K562 (cell line): Measurements from ENCODE around the gene GTF2A1. TPM values are rescaled to one million over a fixed set of nuclear protein-coding genes. Genes with fewer than 3 reads are reported as not detected.

ENCODE experiments used
- CBX3 ChIP-seq, 2 experiments: IDR thresholded peaks; 1 replicate in 1 of 2; 2 replicates in 1 of 2; pipeline ENCODE4 v1.6.1; 2012; ENCODE audit warnings: inconsistent platforms in 2 of 2, low read length in 2 of 2, borderline replicate concordance in 1 of 2, control low read depth in 1 of 2
- CHD4 ChIP-seq: fragments of 200-600 bp; sonication (generic); IDR thresholded peaks from 3 replicates; pipeline ENCODE4 v1.6.1; 2012; ENCODE audit warnings: low read depth, mild to moderate bottlenecking, mixed read lengths, low read length, inconsistent platforms; ENCODE audit not compliant: insufficient read depth, insufficient replicate concordance, poor library complexity, severe bottlenecking
- ELK3 ChIP-seq: fragments of 450-650 bp; formaldehyde crosslinking; IDR thresholded peaks from 2 replicates; pipeline ENCODE4 v1.4.0; 2020; ENCODE audit warnings: mild to moderate bottlenecking
- NFATC3 ChIP-seq: fragments of 450-650 bp; IDR thresholded peaks from 2 replicates; pipeline ENCODE4 v1.6.1; 2017; ENCODE audit warnings: mild to moderate bottlenecking
- RBBP5 ChIP-seq: fragments of 200-600 bp; sonication (generic); IDR thresholded peaks from 2 replicates; pipeline ENCODE4 v1.6.1; 2012; ENCODE audit warnings: borderline replicate concordance, mild to moderate bottlenecking, low read length, control low read depth, inconsistent platforms; ENCODE audit not compliant: insufficient read depth, poor library complexity, severe bottlenecking
- polyA plus RNA-seq, 8 experiments: library from polyadenylated mRNA; depleted of rRNA in 4 of 8; stranded (reverse) in 5 of 8; unstranded in 3 of 8; fragments of >200 nt; fragmentation: Nextera tagmentation in 2 of 8; fragmentation: Illumina TruSeq in 1 of 8; extraction: Ambion mirVana in 2 of 8; extraction: Trizol in 1 of 8; gene quantifications; 2 replicates each; pipeline versions ENCODE4 v1.2.1 to v1.2.3, GENCODE V29; 2011 to 2014; ENCODE audit warnings: inconsistent platforms in 1 of 8, missing spikeins in 1 of 8
- total RNA-seq, 7 experiments: library from RNA; depleted of rRNA in 6 of 7; stranded (reverse); fragments of >200 nt in 6 of 7; fragmentation: Illumina TruSeq in 2 of 7; extraction: Trizol in 2 of 7; gene quantifications; 2 replicates each; pipeline versions ENCODE4 v1.2.1 to v1.2.3, GENCODE V29; 2011 to 2021; ENCODE audit warnings: low replicate concordance in 1 of 7
- TF ChIP-seq, protein P1 (sequence below): sonication (generic); formaldehyde crosslinking; IDR thresholded peaks from 2 replicates; pipeline ENCODE4 v1.8.0; 2022; ENCODE audit warnings: mild to moderate bottlenecking, missing genetic modification reagents
- TF ChIP-seq, protein P2 (sequence below): fragments of 250-450 bp; sonication (Bioruptor Pico); IDR thresholded peaks from 2 replicates; pipeline ENCODE4 v1.4.0; 2020; ENCODE audit warnings: mild to moderate bottlenecking

The GTF2A1 gene
- total and polyA plus RNA-seq, 9 of the 15 experiments (the other 6 are each of a cell fraction or from before 2014, with no cell fraction given), result 3.4 to 22.8 (median 14.7) TPM

DNA sequence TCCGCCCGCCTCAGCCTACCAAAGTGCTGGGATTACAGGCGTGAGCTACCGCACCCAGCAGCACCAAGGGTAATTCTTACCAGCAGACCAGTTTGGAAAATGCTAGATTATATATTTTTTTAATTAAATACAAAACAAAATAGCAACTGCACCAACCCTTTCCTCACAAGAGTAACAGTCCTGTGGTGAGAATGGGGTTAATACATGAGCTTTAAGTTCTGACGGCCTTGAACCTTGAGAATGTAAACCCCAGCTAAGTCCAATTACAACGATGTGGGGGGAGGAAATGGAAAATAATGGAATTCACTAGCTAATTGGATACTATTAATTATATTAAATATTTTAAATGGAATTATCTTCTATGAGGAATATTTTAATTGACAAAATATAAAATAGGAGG lies 82.3 kb downstream of the GTF2A1 start (continued):
- TF ChIP-seq, protein P1, sequence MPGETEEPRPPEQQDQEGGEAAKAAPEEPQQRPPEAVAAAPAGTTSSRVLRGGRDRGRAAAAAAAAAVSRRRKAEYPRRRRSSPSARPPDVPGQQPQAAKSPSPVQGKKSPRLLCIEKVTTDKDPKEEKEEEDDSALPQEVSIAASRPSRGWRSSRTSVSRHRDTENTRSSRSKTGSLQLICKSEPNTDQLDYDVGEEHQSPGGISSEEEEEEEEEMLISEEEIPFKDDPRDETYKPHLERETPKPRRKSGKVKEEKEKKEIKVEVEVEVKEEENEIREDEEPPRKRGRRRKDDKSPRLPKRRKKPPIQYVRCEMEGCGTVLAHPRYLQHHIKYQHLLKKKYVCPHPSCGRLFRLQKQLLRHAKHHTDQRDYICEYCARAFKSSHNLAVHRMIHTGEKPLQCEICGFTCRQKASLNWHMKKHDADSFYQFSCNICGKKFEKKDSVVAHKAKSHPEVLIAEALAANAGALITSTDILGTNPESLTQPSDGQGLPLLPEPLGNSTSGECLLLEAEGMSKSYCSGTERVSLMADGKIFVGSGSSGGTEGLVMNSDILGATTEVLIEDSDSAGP (CRISPR knock-in tag), result no peak
- TF ChIP-seq NFATC3 (no peak), ELK3 (CRISPR knock-in tag) (no peak), CHD4 (no peak), RBBP5 (no peak), CBX3 (IDR thresholded peaks at IDR 0.05; ENCODE audit: borderline replicate concordance in 1 of 2, low read length in 2 of 2) (no peak)
- TF ChIP-seq, protein P2, sequence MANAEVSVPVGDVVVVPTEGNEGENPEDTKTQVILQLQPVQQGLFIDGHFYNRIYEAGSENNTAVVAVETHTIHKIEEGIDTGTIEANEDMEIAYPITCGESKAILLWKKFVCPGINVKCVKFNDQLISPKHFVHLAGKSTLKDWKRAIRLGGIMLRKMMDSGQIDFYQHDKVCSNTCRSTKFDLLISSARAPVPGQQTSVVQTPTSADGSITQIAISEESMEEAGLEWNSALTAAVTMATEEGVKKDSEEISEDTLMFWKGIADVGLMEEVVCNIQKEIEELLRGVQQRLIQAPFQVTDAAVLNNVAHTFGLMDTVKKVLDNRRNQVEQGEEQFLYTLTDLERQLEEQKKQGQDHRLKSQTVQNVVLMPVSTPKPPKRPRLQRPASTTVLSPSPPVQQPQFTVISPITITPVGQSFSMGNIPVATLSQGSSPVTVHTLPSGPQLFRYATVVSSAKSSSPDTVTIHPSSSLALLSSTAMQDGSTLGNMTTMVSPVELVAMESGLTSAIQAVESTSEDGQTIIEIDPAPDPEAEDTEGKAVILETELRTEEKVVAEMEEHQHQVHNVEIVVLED, result no peak
